HG02870 (cell line): Measurements from ENCODE around the gene TMEM140.
"Not testable (repeated sequence)": the region's sequence is repeated elsewhere in the genome, so short reads cannot be mapped to it uniquely, and the experiment has no call there.

Source experiments
- ATAC-seq: cut with Tn5 transposase; IDR thresholded peaks from one replicate; pipeline ENCODE4 v1.9.1; 2021; ENCODE audit warnings: mild to moderate bottlenecking, moderate library complexity; ENCODE audit not compliant: unreplicated experiment

TMEM140 gene

DNA sequence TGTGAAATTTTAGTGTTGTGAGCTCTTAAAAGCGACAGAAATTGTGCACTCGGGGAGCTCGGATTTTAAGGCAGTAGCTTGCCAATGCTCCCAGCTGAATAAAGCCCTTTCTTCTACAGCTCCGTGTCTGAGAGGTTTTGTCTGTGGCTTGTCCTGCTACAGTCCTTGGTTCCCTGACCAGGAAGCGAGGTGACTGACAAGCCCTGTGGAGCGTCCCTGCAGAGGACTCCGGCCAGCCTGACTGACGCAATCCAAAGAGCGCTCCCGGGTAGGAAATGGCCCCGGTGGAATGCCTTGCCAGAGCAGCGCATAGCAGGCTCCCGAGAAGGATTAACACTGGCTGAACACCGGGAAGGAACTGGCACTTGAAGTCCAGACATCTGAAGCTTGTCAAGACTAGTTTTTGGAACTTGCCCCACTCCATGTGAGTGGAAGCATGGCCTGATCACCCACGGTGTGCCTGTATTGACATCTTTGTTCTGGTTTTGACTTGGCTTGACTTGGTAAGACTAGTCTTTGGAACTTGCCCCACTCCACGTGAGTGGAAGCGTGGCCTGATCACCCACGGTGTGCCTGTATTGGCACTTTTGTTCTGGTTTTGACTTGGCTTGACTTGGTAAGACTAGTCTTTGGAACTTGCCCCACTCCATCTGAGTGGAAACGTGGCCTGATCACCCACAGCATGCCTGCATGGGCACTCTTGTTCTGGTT lies 23.9 kb downstream of the TMEM140 start:
- not testable (repeated sequence) for ATAC-seq

DNA sequence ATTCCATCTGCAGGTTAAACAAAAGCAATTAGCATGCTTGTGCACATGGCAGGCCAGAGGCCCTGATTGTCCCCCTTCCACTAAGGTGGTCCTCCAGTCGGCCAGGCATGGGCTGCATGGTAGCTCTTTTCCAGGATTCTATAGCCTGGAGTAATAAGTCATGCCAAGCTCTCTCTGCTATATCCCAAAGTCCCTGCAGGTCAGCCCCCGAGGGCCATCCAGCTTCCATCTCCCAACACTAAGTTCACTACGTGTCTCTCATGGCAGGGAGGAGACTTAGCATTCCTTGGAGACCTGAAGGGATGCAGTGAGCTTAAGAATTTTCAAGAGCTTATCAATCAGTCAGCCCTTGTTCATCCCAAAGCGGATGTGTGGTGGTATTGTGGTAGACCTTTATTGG lies 26.0 kb downstream of the TMEM140 start:
- not testable (repeated sequence) for ATAC-seq

DNA sequence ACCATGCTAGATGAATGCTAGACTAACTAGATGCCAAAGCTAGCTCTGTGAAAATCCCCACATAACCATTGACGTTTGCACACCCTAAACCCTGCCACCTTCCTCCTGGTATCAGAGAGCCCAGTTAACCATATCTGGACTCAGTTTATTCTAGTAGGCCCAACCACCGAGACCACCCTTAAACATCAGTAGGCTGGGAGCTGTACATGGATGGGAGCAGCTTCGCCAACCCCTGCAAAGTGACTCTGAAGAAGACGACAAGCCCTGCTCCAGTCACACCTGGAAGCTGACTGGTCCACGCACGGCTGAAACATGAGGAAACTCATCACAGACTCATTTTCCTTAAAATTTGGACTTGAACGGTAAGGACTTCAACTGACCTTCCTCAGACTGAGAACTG lies 27.1 kb downstream of the TMEM140 start:
- ATAC-seq = no peak

DNA sequence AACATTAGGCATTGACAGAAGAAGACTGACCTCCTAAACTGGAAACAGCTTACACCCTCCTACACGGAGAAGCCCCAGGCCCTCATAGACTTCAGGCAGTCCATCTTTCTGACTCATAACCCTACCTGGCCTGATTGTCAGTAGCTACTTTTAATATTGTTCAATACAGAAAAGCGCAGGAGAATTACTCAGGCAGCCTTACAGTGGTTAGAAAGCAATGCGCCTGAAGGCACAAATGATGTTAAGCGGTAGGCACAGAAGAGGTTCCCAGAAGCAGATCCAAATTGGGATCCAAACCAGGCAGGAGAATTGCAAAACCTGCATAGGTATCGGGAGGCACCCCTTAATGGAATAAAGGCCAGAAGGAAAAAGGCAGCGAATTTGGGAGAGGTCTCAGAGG lies 28.1 kb downstream of the TMEM140 start:
- ATAC-seq = no peak

DNA sequence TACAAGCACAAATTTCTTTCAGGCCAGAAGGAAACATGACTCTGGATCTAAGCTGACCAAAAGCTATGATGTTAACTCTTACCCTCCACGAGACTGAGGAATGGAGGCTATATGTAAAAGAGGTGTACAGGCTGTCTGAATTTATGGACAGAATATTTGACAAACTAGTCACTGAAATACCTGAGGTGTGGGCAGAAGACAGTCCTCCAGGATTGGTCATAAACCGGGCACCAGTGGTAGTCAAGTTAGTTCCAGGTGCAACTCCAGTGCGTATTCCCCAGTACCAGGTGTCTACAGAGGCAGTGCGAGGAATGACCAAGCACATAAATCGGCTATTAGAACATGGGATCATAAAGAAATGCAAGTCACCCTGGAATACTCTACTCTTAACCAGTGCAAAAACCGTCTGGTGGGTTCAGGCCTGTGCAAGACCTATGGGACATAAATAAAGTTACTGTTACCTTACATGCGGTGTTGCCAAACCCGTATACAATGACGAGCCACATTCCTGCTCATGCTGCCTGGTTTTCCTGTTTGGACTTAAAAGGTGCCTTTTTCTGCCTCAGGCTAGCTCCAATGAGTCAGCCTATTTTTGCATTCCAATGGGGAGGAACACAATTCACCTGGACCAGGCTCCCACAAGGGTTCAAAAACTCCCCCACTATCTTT lies 29.3 kb downstream of the TMEM140 start:
- ATAC-seq = no peak

DNA sequence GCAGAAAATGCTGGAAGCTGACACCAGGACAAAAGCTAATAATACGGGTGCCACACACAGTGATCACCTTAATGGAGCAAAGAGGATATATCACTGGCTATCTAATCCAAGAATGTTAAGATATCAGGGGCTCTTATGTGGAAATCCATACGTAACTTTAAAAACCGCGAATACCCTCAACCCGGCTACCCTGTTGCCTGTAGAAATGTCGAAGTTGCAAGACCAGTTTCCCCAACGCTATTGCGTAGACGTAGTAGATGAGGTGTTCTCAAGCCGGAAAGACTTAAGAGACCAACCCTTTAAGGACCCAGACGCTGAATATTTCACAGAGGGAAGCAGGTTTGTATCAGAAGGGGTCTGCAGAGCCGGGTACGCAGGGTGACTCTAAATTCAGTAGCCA lies 30.5 kb downstream of the TMEM140 start:
- ATAC-seq = no peak

DNA sequence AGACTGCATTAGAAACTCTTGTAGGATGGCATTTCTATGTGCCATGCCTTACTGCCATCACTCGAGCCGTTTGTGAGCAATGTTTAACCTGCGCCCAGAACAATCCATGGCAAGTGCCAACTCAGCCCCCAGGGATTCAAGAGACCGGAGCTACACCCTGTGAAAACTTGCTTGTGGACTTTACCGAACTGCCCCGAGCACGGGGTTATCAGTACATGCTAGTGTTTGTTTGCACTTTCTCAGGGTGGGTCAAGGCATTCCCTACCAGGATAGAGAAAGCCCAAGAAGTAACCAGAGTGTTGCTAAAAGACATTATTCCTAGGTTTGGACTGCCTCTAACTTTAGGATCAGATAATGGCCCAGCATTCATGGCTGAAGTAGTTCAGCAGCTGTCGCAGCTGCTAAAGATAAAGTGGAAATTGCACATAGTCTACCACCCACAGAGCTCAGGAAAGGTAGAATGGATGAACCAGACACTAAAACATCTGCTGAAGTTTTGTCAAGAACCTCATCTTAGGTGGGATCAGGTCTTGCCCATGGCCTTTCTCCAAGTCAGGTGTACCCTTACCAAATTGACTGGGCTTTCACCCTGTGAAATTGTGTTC lies 31.6 kb downstream of the TMEM140 start:
- no peak for ATAC-seq

DNA sequence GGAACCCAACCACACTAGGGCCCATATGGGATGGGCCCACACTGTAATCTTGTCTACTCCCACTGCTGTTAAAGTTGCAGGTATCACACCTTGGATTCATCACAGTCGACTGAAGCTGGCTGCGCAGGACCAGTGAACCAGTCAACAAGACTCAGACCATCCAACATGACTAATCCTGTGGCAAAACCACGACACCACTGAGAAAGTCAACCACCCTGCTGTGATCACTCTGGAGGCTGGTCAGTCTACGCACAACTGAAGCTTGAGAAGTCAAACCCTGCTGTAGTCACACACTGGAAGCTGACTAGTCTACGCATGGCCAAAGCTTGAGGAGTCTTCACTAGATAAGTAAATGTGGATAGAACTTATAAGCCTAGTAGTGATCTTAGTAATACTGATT lies 32.2 kb downstream of the TMEM140 start:
- no peak for ATAC-seq

DNA sequence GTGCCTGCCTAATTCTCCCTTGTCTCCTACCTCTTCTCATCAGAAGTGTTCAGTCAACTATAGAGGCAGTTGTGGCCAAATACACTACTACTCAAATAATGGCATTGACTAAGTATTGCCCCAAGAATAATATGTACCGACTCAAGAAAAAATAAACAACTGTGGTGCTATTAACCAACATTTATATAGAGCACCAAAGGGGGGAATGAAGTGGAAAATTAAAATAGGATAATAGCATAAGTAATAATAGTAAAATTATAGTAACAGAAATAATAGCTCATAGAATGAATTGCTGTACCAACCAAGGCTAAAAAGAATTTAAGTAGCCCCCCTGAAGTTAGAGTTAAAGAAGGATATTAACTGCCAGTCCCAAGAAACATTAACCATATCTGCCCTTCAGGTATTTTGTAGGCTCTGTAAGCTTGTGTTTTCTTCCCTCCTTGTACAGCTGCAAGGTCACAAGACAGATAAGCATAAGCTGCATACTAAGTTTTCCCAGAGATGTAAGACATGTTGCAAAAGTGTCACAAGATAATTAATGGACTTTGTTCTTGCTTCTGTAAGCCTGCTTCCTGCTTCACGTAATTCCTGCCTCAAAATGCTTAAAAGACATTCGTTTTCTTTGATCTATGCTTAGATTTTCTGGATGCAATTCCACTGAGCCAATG lies 33.5 kb downstream of the TMEM140 start:
- ATAC-seq = no peak

DNA sequence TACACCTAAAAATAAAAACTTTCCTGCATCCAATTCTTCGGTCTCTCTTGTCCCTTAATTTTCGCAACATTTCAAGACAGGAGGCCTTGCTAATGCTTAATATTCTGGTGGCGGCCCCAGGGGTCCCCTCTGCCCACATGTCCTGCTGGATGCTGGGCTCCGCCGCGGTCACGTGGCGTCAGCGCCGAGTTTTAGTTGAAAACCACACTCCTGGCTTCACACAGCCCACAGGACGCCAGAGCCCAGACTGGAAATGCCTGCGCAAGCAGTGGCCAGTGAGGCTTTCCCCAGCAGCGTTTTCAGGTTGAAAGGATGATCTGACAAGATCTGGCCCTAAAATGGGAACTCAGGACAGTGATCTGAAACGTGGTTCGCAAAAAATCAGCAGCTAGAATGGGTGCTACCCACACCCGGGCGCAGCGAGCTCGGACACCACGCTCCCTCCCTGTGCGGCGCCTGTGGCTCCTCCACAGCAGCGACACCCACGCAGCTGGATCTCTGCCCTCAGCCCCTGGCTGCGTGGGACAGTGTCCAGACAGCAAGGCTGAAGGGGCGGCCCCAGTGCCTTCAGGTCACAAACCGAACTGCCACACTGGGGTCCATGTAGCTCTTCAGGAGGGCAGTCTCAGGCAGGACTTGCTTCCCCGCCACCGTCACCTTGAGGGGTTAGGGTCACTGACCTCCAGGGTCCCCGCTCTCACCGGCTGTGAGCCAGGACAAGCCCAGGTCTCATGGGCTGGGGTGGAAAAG lies 34.2 kb downstream of the TMEM140 start:
- no peak for ATAC-seq

DNA sequence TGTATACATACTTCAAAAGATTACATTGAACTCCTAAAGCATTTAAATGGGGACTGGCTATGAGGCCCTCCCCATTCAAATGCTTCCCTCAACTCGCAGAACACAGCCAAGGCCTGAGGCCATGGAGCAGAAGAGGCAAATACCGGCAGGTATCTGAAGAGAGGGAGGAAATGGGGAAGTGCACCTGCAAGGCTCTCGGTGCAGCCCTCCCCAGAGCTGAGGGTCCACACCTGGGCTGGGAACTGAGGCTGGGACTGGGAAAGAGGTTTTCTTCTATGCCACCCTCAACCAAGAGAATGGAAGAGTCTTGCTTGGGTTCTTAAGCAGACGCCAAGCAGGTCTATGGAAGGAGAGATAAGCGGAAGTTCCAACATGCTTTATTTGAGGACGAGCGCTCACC lies 35.6 kb downstream of the TMEM140 start:
- ATAC-seq = no peak

DNA sequence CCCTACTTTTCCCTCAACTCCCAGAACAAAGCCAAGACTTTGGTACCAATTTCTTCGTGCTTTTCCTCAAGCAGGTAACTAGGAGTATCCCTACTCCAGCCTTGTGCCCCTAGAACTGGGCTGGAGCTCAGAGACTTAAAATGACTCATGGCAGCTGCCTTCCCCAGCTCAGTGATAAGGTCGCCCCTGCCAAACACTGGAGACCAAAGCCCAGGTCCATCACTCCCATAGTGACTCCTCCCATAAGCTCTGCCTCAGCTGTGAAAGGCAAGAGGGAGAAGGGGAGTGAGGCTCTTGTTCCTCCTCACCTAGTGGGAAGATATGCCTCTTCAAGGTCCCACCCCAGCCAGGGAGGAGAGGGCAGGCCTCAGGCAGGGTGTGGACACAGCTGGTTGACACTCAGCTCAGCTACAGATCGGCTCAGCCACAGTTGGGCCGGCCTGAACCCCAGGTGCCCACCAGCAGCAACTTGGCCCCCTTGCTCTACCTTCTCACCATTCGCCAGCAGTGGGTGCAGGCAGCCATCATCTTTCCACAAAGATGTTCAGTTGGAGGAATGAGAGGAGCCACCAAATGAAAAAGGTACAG lies 36.5 kb downstream of the TMEM140 start:
- ATAC-seq = no peak

DNA sequence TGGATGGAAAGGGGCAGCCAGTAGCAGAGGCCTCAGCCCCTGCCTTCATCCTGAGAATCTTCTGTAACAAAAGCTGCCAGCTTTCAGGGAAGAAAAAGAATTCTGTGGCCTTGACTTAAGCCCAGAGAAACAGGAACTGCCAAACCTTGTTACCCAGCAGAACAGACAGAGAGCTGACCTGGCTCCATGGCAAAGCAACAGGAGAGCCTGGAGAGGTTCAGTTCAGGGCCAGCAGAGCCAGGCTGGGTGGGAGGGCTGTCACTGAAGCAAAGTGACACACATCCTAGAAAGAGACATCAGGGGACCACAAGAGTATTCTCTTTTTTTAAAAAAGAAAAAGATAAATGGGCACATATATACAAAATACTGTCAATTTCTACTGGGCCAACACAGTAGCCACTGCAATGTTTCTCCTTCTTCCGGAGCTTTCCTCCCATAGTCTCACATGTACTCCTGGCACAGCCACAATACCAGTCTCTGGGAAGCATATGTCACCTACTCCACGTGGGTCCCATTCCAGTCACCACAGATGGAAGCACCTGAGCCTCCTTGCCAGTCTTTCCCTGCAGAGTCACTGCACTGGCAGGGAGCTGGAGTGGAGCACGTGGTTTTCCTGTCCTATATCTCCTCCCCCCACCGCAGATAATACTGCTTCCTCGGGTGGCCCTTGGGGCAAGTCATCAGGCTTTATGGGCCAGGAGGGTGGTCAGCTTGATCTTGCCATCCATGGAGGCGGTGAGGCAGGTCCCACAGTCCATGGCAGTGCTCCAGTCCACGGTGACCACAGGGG lies 37.8 kb downstream of the TMEM140 start:
- ATAC-seq = no peak

DNA sequence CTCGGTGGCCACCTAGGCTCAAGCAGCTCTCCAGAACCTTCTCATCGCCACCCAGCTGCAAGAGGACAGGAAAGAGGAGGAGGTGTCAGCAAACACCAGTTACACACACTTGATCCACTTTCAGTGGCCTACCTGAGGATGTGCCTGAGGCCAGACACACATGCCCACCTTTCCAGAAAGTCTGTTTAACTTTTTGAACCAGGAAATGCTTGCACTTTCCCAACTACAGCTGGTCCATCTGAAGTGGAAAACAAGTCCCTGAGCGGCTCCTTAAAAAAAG lies 38.3 kb downstream of the TMEM140 start:
- ATAC-seq = no peak

DNA sequence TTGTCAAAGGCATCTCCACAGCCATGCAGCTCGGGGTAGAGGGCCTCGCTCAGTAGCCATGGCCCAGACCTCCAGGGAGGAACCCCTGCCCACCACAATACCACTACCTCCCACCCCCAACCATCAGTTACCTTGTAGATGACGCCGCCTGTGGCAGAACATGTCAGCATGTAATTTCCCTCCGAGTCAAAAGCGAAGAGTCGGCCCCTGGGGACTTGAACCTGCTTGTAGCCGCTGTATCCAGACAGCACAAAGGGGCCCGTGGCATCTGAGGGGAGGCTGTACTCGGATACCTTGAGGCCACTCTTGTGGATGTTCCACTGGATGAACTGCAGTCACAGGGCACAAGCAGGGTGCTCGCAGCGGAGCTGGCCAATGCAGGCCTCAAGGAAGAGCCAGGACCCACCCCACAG lies 39.0 kb downstream of the TMEM140 start:
- peak; percentile 67 for ATAC-seq

DNA sequence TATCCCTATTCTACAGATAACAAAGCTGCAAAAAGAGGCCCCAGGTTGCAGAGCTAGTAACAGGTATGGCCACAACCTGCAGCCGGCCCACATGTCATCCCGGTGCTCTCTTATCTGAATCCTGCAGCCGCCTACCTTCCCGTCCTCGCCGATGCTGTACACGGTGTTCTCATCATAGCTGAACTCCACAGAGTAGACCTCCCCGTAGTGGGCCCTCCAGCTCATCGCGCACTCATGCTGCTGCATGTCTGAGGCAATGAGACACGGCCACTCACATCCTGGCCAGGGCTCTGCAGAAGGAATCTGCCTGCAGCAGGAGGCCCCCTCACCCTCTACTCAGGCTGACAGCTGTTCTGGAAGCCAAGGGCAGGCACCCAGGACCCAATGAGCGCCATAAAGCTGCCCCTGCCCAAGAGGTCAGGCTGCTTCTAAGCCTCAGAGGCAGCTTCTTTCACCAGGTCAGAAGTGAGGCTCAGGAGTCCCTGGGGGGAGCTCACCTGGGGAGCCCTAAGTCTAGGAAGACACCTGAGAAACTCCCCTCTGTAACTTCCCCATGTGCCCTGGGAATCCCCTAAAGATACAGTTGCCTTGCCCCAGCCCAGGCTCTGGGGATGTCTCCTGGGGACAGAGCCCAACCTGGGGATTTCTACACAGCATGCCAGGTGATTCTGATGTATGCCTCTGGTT lies 40.6 kb downstream of the TMEM140 start:
- ATAC-seq = peak; percentile 37

DNA sequence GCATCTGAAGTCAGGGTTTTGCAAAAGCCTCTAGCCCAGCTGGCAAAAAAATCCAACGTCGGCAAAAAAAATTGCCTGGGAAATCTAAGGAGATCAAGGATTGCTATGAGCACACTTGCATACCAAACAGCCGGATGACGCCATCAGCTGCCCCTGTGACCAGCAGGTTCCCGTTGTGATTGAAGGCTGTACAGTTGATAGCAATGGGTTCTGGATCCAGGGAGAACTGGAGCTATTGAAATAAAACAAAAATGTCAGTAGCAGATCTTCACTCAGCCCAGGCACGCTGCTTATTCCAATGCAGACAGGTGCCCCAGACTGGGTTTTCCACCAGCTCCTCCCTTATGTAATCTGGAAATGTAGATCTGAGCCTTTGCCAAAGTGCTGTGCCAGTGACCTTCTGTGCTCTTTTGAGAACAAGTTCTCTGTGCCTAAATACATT lies 41.4 kb downstream of the TMEM140 start:
- no peak for ATAC-seq

DNA sequence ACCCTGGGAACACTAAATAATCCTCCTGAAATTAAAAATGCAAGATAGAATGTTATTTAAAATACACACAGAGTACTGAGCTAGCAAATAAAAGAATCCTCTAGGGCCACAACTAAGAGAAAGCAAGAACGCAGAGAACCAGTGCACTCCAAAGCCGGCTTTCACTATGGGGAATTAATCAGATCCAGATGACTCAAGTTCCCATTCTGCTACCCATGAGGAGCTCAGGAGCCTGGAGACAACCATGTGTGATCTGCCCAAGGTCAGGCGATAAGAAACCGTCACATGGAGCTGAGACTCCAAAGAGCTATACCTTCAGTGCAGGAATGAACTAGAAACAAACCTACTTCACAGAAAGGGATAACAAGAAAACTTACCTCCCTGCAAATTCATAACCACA lies 42.1 kb downstream of the TMEM140 start:
- ATAC-seq = no peak

DNA sequence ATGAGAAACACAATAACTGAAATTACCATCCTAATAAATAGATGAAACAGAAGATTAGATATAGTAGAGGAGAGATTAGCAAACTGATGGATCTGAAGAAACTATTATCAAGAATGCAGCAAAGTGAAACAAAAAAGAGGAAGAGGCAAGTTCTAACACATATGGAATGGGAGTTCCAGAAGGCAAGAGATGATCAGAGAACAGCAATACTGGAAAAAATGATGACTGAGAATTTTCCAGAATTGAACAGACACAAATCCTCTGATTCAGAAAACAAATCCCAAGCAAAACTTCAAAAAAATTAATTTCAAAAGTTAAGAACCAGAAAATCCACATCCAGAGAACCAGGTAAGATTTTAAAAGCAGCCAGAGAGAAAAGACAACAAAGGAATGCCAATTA lies 42.8 kb downstream of the TMEM140 start:
- ATAC-seq = no peak
